ENCODE measurements around the gene GLIS2. TPM values are rescaled to one million over a fixed set of nuclear protein-coding genes. Genes with fewer than 3 reads are reported as not detected.
A peak's percentile ranks its signal among the peaks of the same experiment; 100 is the strongest.

The GLIS2 gene
- total and polyA plus RNA-seq, 2 of the 4 experiments (the other 2 are of a cell fraction), result 0.36 to 8.4 TPM

GRCh38 chr16:4376893-4377572 lies 61.2 kb downstream of the GLIS2 start:
- dilution Hi-C loops (cut with HindIII; ENCODE audit: low sequenced_read_pairs, unreplicated experiment), result no loop called here
- peaks cover 34% of the 10 kb centered on the region for H3K4me1 ChIP-seq (ENCODE audit: control insufficient read depth, insufficient read depth, low read length)
- POLR2A ChIA-PET (ENCODE audit: unreplicated experiment), result interaction anchor here (1.3 kb wide), 1 partner anchor 10 kb away, joined by 4 read pairs; no protein-coding TSS in a partner anchor

More at GRCh38 chr16:4376893-4377572, 61.2 kb downstream of the GLIS2 start:
- H3K9me3 ChIP-seq (ENCODE audit: control insufficient read depth, insufficient read depth, low read length), result no peaks in the 10 kb centered on the region
- intact Hi-C loops (cut with micrococcal nuclease) (no loop called here), in situ Hi-C loops (cut with MboI; ENCODE audit: low sequenced_read_pairs) (no loop called here)
- no peaks in the 10 kb centered on the region for H3K27me3 ChIP-seq (ENCODE audit: control insufficient read depth, insufficient read depth, low read length)
- H3K9me1 ChIP-seq (ENCODE audit: insufficient read depth, low read length), result peaks cover 12% of the 10 kb centered on the region
- H2BK5ac ChIP-seq (ENCODE audit: low read depth, low read length, poor library complexity, severe bottlenecking), result peak overlapping the region; percentile 85
- 0 out of 2 replicates have a peak overlapping the region, but pooled peaks have one; percentile 69 for H3K23ac ChIP-seq (ENCODE audit: low read depth, low read length)
- H4K8ac ChIP-seq (ENCODE audit: low read depth in 2 of 2, low read length in 2 of 2), result peak overlapping the region in 1 of 2 experiments; percentile 48; a peak in 3 of 4 replicates
- peak overlapping the region; percentile 51 for H2AFZ ChIP-seq (replicated peaks; ENCODE audit: low read length, poor library complexity)
- TF ChIP-seq SMC3 (IDR thresholded peaks at IDR 0.05; ENCODE audit: low read depth, low read length) (no peak), CEBPB (IDR thresholded peaks at IDR 0.05; ENCODE audit: low read depth, low read length) (peak; percentile 67)
- peak overlapping the region; percentile 88 for H2AK9ac ChIP-seq (replicated peaks; ENCODE audit: low read depth, low read length, poor library complexity)
- peaks cover 97% of the 10 kb centered on the region for H4K20me1 ChIP-seq (ENCODE audit: insufficient read depth, low read length)
- DNase-seq (no peak), ATAC-seq (ENCODE audit: low read depth) (no peak)
- H3K4me3 ChIP-seq (ENCODE audit: insufficient read depth, low read depth, low read length), result no peak overlapping the region
- peaks cover 4 to 76% of the 10 kb centered on the region in 2 experiments; a peak in 3 of 4 replicates for H3K79me1 ChIP-seq (ENCODE audit: low read depth in 1 of 2, low read length in 2 of 2)
- CTCF ChIA-PET, result no interaction called here
- 10% methylated on average over 4 of the region's 27 CpGs; no CpG with 5 or more reads in 1 of the 2 experiments for WGBS, 2 experiments (ENCODE audit: extremely low coverage in 2 of 2, insufficient read length in 1 of 2)
- BruUV-seq (replicated peaks), result no TSS peak
- peak overlapping the region; percentile 19 for H3K4me2 ChIP-seq (ENCODE audit: low read depth, low read length)
- H2BK120ac ChIP-seq (ENCODE audit: low read depth, low read length), result peak overlapping the region; percentile 67
- no peak overlapping the region for H3K18ac ChIP-seq (ENCODE audit: low read depth, low read length)
- H3K4ac ChIP-seq (ENCODE audit: low read depth, low read length), result peak overlapping the region; percentile 81
- peak overlapping the region; percentile 90; the same call in 1 of the 2 replicates for H4K91ac ChIP-seq (ENCODE audit: insufficient read depth, low read depth, low read length)
- H2BK15ac ChIP-seq (ENCODE audit: low read depth, low read length), result no peak overlapping the region; the same call in 2 of the 3 replicates
- no peak overlapping the region for H4K5ac ChIP-seq (ENCODE audit: low read depth, low read length)
- H3K27ac ChIP-seq (ENCODE audit: insufficient read depth, low read length), result peak overlapping the region; percentile 94
- H3K56ac ChIP-seq (ENCODE audit: extremely low read depth, insufficient read depth, low read length), result 0 out of 2 replicates have a peak overlapping the region, but pooled peaks have one; percentile 34
- H2BK20ac ChIP-seq (ENCODE audit: low read depth, low read length), result no peak overlapping the region
- H2AK5ac ChIP-seq (ENCODE audit: low read depth, low read length), result peak overlapping the region; percentile 98
- peak overlapping the region; percentile 55; the same call in 1 of the 2 replicates for H3K9ac ChIP-seq (ENCODE audit: low read depth, low read length)
- peaks cover 44% of the 10 kb centered on the region for H3K36me3 ChIP-seq (ENCODE audit: control insufficient read depth, insufficient read depth, low read length)
- peak overlapping the region; percentile 36; the same call in 1 of the 2 replicates for H3K14ac ChIP-seq (replicated peaks; ENCODE audit: low read depth, low read length)

Measured in IMR-90 (cell line).